Dedifferentiated amniotic fluid mesenchymal stem cell (primary cell): ENCODE data around the gene UROS.

Source experiments
- DNase-seq: peaks from one replicate; pipeline ENCODE4 v3.0.0-alpha.2; 2016; ENCODE audit errors: extremely low spot score

UROS gene

DNA sequence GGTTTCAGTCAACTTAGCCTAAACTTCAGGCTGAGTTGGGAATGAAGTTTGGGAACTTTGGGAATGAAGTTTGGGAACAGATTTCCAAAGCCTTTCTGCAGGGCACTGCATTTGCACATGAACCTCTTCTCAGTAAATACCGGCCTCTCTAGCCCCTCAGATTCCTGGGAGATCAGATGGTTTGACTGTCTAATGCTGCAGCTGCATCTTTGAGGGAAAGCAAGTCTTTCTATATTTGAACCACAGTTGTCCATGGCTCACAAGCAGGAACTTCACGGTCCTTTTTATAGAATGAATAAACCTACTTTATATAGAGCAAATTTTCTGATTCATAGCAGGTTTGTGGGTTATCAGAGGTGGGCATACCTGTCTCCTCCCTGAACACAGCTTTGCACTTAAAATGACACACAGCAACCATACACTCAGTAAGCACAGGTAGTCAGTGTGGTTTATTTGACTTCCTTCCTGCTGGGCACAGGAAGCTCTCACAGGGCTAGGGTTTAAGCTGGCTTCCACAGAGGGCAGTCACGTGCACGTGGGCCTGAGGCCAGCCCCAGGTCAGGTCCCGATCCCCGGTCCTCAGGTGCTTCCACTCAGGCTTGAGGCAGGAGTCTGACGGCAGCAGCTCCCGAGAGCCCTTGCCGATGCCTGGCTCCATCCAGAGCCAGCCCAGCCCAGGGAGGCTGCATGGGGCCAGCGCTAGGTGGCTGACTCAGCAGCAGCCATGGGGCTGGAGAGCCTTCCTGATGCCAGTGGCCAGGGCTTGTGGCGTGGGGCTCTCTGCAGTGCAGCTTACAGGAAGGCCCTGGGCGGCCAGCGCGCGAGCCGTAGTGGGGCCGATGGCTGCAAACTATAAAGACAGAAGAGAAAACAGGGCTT, 34.7 kb downstream of the UROS start:
- no peak for DNase-seq

- no peak for DNase-seq
Measured at GRCh38 chr10:125785791-125786190, 37.3 kb downstream of the UROS start.

- DNase-seq = no peak
Measured at GRCh38 chr10:125783957-125784356, 39.1 kb downstream of the UROS start.

DNA sequence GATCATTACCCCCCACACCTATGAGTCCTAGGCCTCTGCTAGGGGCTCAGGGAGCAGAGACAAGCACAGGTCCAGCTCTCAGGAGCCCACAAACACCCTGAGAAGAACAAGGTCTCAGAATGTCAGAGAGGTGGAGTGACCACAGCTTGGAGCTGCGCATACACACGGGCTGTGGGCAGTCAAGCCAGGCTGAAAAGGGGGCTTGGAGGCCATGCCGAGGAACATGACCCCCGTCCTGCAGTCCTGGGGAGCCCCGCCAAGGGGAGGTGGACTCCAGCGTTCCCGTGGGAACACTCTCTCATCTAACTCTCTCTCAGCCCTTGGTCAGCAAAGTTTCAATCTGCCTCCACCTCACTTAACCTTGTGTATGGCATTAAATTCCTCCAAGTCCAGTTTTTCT, 39.6 kb downstream of the UROS start:
- no peak for DNase-seq

DNA sequence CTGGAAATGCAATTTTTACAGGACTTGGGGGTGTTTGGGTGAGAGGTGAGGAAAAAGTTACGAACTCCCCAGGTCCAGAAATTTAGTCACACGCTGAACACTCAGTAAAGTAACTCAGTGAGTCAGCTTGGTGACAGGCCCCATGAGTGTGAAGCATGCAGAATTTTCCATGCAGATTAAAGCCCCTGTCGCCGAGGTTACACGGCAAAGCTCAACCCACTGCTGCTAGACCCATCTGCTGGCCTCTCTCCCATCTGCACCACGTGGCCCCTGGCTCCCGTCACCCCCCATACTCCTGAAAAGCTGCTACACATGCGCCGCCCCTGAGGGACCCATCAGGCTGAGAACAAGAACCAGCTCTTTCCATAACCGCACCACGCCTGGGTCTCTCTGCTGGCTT, 40.4 kb downstream of the UROS start:
- DNase-seq = no peak

DNA sequence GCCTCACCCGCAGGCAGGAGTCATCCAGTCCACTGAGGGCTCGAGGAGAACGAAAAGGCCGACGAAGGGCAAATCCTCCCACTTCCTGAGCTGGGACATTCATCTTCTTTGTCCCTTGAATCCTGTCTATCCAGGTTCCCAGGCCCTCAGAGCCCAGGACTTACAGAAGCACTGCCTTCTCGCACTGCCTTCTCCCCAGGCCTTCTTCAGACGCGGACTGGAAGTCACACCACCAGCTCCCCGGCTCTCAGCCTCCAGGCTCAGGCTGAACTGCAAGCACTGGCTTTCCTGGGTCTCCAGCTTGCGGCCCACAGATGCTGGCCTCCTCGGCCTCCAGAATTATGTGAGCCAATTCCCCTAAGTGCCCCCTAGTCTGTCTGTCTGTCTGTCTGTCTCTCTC, 41.0 kb downstream of the UROS start:
- no peak for DNase-seq

DNA sequence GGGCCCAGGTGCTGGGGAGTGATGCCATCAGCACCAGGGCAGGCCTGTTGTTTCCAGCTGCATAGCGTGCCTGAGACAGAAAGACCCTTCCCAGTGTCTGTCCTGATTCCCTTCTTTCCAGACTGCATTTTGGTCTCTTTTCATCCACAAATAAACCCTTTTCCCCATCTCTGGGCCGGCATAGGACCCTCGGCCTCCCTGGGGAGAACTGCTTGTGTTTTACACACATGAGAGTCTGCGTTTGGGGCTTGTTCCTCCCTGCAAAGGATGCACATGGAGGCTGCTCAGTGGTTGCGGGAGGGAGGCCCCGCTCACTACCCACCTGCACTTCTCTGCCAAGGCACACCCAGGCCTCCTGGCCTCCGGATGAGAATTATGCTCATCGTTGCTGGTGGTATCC, 41.7 kb downstream of the UROS start:
- DNase-seq = no peak

DNA sequence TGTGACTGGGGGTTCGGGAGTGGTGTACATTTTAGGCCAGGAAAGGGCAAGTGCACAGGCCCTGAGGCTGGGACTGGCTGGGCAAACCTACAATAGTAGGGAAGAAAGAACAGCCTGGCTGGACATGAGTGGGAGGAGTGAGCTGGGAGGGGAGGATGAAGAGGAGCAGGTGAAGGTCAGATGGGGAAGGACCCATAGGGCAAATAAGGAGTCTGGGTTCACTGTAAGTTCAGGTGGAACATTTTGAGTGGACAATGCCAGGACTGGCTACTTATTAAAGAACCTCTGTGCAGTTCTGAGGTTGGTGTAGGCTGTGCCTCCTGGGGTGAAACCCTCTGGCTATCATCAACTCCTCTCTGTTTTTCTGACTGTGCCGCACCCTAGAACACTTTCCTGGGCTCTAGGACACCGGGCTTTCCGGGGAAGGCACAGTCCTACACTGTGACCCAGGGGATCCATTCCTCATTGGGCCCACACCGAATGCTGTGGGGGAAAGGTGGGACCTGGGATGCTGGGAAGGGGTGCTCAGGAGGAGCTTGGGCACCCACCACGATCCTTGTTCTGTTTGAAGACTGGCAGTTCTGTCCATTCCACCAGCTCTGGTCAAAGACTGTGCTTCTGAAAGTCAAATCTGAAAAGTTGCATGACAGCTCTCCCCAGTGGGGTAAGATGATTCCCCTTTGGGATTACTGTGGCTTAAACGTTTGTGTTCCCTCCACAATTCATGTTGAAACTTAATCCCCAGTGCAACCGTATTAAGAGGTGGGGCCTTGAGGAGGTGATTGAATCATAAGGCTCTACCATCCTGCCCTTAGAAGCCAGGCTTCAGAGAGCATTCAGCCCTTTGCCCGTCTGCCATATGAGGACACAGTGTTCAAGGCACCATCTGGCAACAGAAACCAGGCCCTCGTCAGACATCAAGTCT, 43.4 kb downstream of the UROS start:
- no peak for DNase-seq

DNA sequence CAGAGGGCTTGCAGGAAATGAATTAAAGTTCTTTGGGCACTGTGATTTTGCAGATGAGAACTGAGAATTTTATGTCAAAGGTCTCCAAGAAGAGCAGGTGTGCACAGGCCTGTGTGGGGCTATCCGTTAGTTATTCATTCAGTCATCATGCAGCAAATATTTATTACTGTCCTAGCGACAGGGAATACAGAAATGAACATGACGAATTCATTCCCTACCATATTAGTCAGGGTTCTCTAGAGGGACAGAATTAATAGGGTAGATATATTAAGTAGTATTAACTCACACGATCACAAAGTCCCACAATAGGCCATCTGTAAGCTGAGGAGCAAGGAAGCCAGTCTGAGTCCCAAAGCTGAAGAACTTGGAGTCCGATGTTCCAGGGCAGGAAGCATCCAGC, 44.5 kb downstream of the UROS start:
- DNase-seq = no peak

GRCh38 chr10:125777806-125778205, 45.3 kb downstream of the UROS start:
- no peak for DNase-seq

- no peak for DNase-seq
Measured at GRCh38 chr10:125775491-125776106, 47.5 kb downstream of the UROS start, which contains the start of gene MMP21. MMP21 (minus strand) TSS chr10:125775821; CDS start chr10:125775821, 0 bp downstream.

DNA sequence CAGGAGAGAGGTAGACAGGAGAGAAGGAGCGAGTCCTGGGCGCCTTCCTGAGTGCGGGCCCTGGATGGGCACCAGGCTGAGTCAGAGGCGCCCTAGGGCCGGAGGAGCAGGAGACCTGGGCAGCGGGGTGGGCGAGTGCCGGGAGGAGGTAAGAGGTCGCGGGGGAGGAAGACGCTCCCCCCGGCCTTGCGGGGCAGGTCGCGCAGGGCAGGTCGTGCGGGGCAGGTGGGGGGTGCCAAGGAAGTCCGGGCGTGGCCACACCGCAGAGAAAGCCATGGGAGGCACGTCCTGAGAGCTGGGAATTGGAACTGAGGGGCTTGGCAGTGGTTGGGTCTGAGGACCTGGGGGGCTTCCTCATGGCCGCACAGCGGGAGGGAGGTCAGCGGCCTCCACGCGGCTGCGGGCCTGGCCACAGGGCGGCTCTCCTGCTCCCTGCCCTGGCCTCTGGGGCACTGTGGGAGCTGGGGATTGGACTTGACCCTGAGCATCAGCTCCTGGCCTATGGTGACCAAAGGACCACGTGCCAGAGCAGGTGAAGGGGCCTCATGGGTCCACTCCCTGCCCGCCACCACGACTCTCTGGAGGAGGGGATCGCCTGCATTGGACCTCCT, 48.4 kb downstream of the UROS start:
- DNase-seq = no peak

DNA sequence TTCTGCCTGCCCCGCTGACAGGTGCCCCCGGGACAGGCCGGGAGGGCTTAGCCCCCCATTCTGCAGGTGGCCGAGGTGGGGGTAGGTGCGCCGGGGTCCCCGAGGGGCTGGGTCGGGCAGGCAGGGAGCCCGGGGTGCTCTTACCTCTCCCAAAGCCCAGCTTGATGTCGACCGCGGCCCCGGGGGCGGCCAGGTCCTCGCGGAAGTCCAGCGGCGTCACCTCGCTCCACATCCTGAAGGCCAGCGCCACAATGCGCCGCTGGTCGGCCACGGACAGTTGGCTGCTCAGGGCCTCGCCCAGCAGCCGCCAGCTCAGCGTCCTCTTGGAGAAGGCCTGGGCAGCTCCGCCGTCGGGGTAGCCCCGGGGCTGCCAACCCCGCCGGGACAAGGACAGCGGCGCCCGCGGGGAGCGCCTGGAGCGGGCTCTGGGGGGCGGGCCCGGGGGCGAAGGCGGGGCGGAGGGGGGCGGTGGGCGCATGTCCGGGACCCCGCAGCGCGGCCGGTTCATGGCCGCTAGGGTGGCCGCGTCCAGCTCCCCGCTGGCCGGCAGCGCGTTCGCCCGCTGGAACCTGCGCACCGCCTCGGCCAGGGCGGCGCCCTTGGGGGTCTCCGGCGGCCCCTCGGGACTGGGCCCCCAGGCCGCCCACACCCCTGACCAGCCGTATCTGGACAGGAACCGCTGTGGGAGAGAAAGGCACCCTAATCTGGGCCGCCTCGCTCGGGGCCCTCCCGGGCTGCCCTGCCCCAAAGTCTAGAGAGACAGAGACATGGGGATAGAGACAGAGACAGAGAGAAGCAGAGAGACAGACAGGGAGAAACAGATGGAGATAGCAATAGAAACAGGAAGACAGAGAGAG, 49.1 kb downstream of the UROS start:
- no peak for DNase-seq

DNA sequence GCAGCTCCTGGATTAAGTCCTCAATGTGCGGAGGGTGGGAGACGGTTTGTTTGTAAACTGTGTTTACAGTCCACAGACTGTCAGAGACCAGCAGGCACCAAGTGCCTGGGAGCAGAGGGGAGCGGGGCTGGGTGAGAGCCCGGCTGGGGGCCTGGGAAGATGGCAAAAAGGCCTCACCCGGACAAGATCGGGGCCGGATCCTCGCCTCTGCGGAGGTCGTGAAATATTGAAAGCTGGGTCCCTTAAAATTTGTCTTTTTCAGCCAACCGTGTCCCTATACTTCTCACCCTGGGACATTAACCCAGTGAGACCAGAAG, 50.2 kb downstream of the UROS start:
- no peak for DNase-seq

DNA sequence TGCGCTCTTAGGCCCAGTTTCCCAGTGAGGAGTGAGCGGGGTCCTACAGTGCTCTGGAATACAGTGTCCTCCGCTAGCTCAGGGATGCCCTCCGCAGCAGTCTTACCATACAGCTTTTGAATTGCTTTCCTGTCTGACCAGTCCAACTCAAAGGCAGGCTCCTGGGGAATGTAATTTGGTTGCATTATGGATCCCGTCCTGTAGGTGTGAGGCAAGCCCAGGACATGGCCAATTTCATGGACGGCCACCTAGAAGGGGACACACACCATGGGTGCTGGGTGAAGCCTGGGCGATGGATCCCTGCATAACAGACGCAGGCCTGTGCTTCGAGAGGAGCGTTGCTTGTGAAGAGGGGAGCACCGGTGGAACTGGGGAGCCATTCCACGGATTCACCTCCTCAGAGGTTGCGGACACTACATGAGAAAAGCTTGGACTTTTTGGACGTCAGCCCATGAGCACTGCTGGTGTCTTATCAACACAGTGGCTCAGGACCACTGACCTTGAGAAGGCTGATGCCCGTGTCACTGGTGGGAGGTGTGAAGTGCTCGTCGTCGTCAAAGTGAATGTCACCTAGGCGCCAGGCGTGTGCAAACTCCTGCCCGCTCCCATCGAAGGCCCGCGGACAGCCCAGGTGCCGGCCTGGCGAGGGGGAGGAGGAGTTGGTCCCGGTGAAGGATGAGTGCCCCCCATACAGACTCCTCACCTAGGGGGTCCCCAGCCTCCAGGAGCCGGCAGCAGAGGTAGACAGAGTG, 50.8 kb downstream of the UROS start:
- no peak for DNase-seq

DNA sequence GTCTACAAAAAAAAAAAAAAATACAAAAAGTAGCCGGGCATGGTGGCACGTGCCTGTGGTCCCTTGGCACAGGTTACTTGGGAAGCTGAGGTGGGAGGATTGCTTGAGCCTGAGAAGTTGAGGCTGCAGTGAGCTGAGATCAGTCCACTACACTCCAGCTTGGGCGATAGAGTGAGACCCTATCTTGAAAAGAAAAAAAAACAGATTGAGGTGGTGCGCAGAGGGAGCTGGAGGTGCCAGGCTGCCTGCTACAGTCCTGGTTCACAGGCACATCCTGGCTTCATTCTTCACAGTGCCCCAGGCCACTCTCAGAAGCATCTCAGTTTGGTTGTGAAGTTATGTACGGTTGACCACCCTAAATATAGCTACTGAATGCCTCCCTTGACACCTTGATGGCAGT, 52.2 kb downstream of the UROS start:
- no peak for DNase-seq

DNA sequence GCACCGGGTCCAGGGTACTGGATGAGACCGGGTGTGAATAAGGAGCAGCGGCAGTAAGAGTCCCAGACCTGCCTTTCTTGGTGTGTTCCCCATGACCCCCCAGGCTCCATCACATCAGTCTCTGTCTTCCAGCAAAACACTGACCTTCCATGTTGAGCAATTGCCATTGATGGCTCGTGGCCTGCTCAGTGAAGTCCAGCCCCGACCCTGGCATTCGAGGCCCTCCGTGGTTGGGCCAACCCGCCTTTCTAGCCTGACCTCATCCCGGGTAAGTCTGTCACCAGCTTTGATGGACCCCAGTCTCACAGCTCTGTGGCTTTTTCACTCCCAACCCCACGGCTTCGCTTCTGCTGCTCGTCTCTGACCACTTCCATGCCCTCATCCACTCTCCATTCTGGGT, 53.9 kb downstream of the UROS start:
- DNase-seq = no peak

- DNase-seq = no peak
Measured at GRCh38 chr10:125768219-125768855, 54.7 kb downstream of the UROS start.

GRCh38 chr10:125766511-125766910, 56.5 kb downstream of the UROS start:
- DNase-seq = no peak

GRCh38 chr10:125765835-125766234, 57.2 kb downstream of the UROS start:
- DNase-seq = no peak
